Endodermal cell (in vitro differentiated cells): Measurements from ENCODE around the gene APOBEC3B. TPM values are rescaled to one million over a fixed set of nuclear protein-coding genes. Genes with fewer than 3 reads are reported as not detected.

ENCODE experiments used
- DNase-seq: peaks from one replicate; pipeline ENCODE4 v3.0.0-alpha.2; 2017
- H3K27ac ChIP-seq: 2 replicates; pipeline ENCODE4 v1.5.1; 2013; ENCODE audit warnings: mild to moderate bottlenecking, low read depth, low read length, moderate library complexity
- H3K27me3 ChIP-seq: 2 replicates; pipeline ENCODE4 v1.6.1; 2013; ENCODE audit warnings: mild to moderate bottlenecking, low read length, moderate library complexity; ENCODE audit not compliant: insufficient read depth, control insufficient read depth, poor library complexity, severe bottlenecking
- H3K36me3 ChIP-seq: 2 replicates; pipeline ENCODE4 v1.7.0; 2013; ENCODE audit warnings: mild to moderate bottlenecking, low read length, moderate library complexity; ENCODE audit not compliant: control insufficient read depth, insufficient read depth
- H3K4me1 ChIP-seq: one replicate; pipeline ENCODE4 v1.7.0; 2013; ENCODE audit warnings: low read length; ENCODE audit not compliant: control insufficient read depth, insufficient read depth
- H3K4me3 ChIP-seq: 2 replicates; pipeline ENCODE4 v1.5.1; 2013; ENCODE audit warnings: mild to moderate bottlenecking, low read length, moderate library complexity
- H3K9ac ChIP-seq: 2 replicates; pipeline ENCODE4 v1.6.1; 2013; ENCODE audit warnings: mild to moderate bottlenecking, low read length, moderate library complexity; ENCODE audit not compliant: poor library complexity, severe bottlenecking; ENCODE audit errors: extremely low read depth
- H3K9me3 ChIP-seq: 2 replicates; pipeline ENCODE4 v1.6.1; 2013; ENCODE audit warnings: mild to moderate bottlenecking, low read length, moderate library complexity; ENCODE audit not compliant: control insufficient read depth
- H3K27ac Mint-ChIP-seq: 2 replicates; pipeline ENCODE4 v1.8.0; 2020; ENCODE audit warnings: mixed read lengths
- H3K27me3 Mint-ChIP-seq: 2 replicates; pipeline ENCODE4 v1.8.0; 2021; ENCODE audit warnings: mild to moderate bottlenecking, mixed read lengths; ENCODE audit not compliant: insufficient read depth
- H3K36me3 Mint-ChIP-seq: 2 replicates; pipeline ENCODE4 v1.8.0; 2020; ENCODE audit warnings: low read depth, mixed read lengths
- H3K4me1 Mint-ChIP-seq: 2 replicates; pipeline ENCODE4 v1.8.0; 2020; ENCODE audit warnings: mixed read lengths
- H3K4me3 Mint-ChIP-seq: 2 replicates; pipeline ENCODE4 v1.8.0; 2020; ENCODE audit warnings: mild to moderate bottlenecking, moderate library complexity, mixed read lengths
- H3K9me3 Mint-ChIP-seq: 2 replicates; pipeline ENCODE4 v1.8.0; 2020; ENCODE audit warnings: mild to moderate bottlenecking, mixed read lengths
- WGBS, 2 experiments: methylation state at CpG; one replicate each; pipeline versions ENCODE4 v1.1.5 to v1.1.7; 2013; ENCODE audit warnings: missing lambda C conversion rate in 2 of 2, mixed read lengths in 1 of 2; ENCODE audit not compliant: insufficient coverage in 1 of 2, insufficient read length in 1 of 2; 5-methylcytosine and 5-hydroxymethylcytosine counted together
- total RNA-seq, 2 donors: library from RNA; stranded (reverse); fragmentation: NEBNext Ultra II Directional in 1 of 2; extraction: Animal tissue kit (Norgen Biotek cat#: 25700) in 1 of 2; gene quantifications; 2 replicates in 1 of 2; 3 replicates in 1 of 2; pipeline ENCODE4 v1.2.1, GENCODE V29; 2021
- TF ChIP-seq, protein P1 (sequence below): fragments of 200-600 bp; sonication (generic); conservative IDR thresholded peaks from 2 replicates; pipeline ENCODE4 v1.5.0; 2021; ENCODE audit warnings: antibody characterized with exemption, mild to moderate bottlenecking

APOBEC3B gene
- total RNA-seq, 2 donors from 2014 or later, result 4.1 to 5.4 TPM

DNA sequence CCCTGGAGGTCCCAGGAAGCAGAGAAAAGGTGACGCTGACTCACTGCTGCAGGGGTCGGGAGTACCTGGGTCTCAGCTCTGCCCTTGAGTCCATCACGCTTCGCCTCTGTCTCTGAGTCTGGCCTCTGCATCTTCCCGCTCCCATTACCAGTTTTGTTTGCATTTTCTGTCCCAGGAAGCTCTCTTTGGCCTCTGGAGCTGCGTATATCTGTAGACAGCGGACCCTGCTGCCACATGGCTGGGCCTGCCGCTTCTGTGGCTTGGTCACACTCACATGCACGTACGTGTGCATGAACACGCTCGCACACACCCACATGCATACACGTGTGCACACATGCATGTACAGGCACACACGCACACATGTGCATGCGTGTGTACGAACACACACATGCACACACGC lies 45.6 kb upstream of the APOBEC3B start:
- no peak overlapping the region for H3K4me3 ChIP-seq
- H3K4me3 Mint-ChIP-seq, result no peak overlapping the region
- no peaks in the 10 kb centered on the region for H3K27me3 ChIP-seq
- H3K27ac ChIP-seq, result no peak overlapping the region
- H3K36me3 Mint-ChIP-seq, result no peaks in the 10 kb centered on the region
- H3K4me1 ChIP-seq, result no peaks in the 10 kb centered on the region
- WGBS, 2 experiments, result 83 to 85% methylated on average over 14 to 17 of the region's 17 CpGs
- peaks cover 5% of the 10 kb centered on the region for H3K9me3 Mint-ChIP-seq
- H3K9me3 ChIP-seq, result no peaks in the 10 kb centered on the region
- TF ChIP-seq, protein P1, sequence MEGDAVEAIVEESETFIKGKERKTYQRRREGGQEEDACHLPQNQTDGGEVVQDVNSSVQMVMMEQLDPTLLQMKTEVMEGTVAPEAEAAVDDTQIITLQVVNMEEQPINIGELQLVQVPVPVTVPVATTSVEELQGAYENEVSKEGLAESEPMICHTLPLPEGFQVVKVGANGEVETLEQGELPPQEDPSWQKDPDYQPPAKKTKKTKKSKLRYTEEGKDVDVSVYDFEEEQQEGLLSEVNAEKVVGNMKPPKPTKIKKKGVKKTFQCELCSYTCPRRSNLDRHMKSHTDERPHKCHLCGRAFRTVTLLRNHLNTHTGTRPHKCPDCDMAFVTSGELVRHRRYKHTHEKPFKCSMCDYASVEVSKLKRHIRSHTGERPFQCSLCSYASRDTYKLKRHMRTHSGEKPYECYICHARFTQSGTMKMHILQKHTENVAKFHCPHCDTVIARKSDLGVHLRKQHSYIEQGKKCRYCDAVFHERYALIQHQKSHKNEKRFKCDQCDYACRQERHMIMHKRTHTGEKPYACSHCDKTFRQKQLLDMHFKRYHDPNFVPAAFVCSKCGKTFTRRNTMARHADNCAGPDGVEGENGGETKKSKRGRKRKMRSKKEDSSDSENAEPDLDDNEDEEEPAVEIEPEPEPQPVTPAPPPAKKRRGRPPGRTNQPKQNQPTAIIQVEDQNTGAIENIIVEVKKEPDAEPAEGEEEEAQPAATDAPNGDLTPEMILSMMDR, result no peak
- DNase-seq, result no peak
- no peaks in the 10 kb centered on the region for H3K36me3 ChIP-seq
- no peak overlapping the region for H3K9ac ChIP-seq
- no peaks in the 10 kb centered on the region for H3K4me1 Mint-ChIP-seq
- peaks cover 5% of the 10 kb centered on the region for H3K27me3 Mint-ChIP-seq
- H3K27ac Mint-ChIP-seq, result no peak overlapping the region

DNA sequence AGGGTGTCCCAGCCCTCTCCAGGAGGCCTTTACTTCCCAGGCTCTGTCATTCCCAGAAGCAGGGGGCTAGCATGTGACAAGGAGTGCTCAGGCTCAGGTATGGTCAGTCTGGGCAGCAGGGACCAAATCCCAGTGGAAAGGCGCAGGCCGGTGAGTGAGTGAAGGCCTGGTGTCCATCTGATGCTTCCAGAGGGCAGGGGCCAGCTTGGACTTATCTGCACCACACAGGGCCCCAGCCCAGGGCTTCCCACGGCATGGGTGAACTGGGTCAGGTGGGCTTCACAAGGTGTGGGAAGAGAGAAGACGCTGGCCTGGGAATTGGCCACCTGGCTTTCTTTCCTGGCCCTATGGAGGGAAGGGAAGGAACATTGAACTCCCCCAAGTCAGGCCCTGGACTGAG lies 45.1 kb upstream of the APOBEC3B start:
- H3K36me3 Mint-ChIP-seq, result no peaks in the 10 kb centered on the region
- 93 to 95% methylated on average over 2 to 4 of the region's 4 CpGs for WGBS, 2 experiments
- no peak overlapping the region for H3K27ac Mint-ChIP-seq

DNA sequence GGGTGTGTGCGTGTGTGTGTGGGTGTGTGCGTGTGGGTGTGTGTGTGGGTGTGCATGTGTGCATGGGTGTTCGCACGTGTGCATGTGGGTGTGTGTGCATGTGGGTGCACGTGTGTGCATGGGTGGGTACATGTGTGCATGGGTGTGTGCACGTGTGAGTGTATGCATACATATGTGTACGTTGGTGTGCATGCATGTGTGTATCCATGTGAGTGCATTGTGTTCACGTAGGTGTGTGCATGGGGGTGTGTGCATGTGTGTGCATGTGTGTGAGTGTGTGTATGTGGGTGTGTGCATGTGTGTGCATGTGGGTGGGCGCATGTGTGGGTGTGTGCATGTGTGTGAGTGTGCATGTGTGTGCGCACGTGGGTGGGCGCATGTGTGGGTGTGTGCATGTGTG lies 44.6 kb upstream of the APOBEC3B start:
- Histone ChIP-seq H3K4me3 (no peak overlapping the region), H3K27ac (no peak overlapping the region), H3K27me3 (no peaks in the 10 kb centered on the region), H3K36me3 (no peaks in the 10 kb centered on the region), H3K4me1 (no peaks in the 10 kb centered on the region), H3K9me3 (no peaks in the 10 kb centered on the region), H3K9ac (no peak overlapping the region)
- DNase-seq, result no peak
- Mint-ChIP-seq H3K27ac (no peak overlapping the region), H3K4me1 (no peaks in the 10 kb centered on the region), H3K36me3 (no peaks in the 10 kb centered on the region), H3K27me3 (peaks cover 6% of the 10 kb centered on the region), H3K4me3 (no peak overlapping the region), H3K9me3 (no peaks in the 10 kb centered on the region)
- 81 to 85% methylated on average over 9 to 12 of the region's 12 CpGs for WGBS, 2 experiments
- TF ChIP-seq, protein P1, result no peak

More for the DNA sequence above, 45.1 kb upstream of the APOBEC3B start:
- Histone ChIP-seq H3K27ac (no peak overlapping the region), H3K27me3 (no peaks in the 10 kb centered on the region), H3K9me3 (no peaks in the 10 kb centered on the region), H3K9ac (no peak overlapping the region), H3K4me1 (no peaks in the 10 kb centered on the region), H3K4me3 (no peak overlapping the region), H3K36me3 (no peaks in the 10 kb centered on the region)
- Mint-ChIP-seq H3K4me3 (no peak overlapping the region), H3K27me3 (peaks cover 6% of the 10 kb centered on the region), H3K9me3 (peaks cover 4% of the 10 kb centered on the region), H3K4me1 (no peaks in the 10 kb centered on the region)
- no peak for DNase-seq
- TF ChIP-seq, protein P1, result no peak
